ENCODE data around the gene ASAP3. TPM values are rescaled to one million over a fixed set of nuclear protein-coding genes. Genes with fewer than 3 reads are reported as not detected.

ASAP3 gene
- total and polyA plus RNA-seq, 9 of the 15 experiments (the other 6 are each of a cell fraction or from before 2014, with no cell fraction given), result 1.7 to 31.2 (median 17.4) TPM

DNA sequence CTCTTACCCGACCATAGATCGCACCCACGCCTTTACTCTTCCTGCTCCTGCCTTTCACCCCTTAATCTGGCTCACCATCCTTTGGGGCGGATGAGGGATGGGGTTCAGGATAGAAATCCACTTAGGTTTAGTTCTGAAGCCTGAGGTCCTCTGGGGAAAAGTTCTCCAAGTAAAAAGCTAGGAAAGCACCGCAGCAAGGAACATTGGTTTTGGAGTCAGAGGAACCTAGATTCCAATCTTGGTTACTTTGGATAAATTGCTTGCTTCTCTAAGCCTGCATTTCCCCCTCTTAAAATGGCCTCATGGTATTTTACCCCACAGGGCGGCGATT lies 988 bp upstream of the ASAP3 start (continued):
- TF ChIP-seq ELK3 (CRISPR knock-in tag; IDR thresholded peaks at IDR 0.05), result no peak
- TF ChIP-seq TCF3 (CRISPR knock-in tag; IDR thresholded peaks at IDR 0.05), result no peak
- no peak for TF ChIP-seq STAG1 (CRISPR knock-in tag; IDR thresholded peaks at IDR 0.05; ENCODE audit: borderline replicate concordance)
- TF ChIP-seq TARDBP (IDR thresholded peaks at IDR 0.05), result 0 out of 2 replicates have a peak, but pooled peaks have one; percentile 35
- TF ChIP-seq, protein P1, sequence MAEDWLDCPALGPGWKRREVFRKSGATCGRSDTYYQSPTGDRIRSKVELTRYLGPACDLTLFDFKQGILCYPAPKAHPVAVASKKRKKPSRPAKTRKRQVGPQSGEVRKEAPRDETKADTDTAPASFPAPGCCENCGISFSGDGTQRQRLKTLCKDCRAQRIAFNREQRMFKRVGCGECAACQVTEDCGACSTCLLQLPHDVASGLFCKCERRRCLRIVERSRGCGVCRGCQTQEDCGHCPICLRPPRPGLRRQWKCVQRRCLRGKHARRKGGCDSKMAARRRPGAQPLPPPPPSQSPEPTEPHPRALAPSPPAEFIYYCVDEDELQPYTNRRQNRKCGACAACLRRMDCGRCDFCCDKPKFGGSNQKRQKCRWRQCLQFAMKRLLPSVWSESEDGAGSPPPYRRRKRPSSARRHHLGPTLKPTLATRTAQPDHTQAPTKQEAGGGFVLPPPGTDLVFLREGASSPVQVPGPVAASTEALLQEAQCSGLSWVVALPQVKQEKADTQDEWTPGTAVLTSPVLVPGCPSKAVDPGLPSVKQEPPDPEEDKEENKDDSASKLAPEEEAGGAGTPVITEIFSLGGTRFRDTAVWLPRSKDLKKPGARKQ (CRISPR knock-in tag; IDR thresholded peaks at IDR 0.05), result no peak
- TF ChIP-seq HNRNPH1 (optimal IDR thresholded peaks at IDR 0.05; ENCODE audit: low read depth, low read length), result no peak
- no peak for TF ChIP-seq ESRRA (IDR thresholded peaks at IDR 0.05; ENCODE audit: borderline replicate concordance, low read depth)
- TF ChIP-seq SMARCE1 (IDR thresholded peaks at IDR 0.05), result no peak
- TF ChIP-seq BCOR (IDR thresholded peaks at IDR 0.05), result peak; percentile 2; the same call in 1 of the 2 replicates
- no peak for TF ChIP-seq GABPB2 (CRISPR knock-in tag; conservative IDR thresholded peaks at IDR 0.05)
- TF ChIP-seq, protein P2, sequence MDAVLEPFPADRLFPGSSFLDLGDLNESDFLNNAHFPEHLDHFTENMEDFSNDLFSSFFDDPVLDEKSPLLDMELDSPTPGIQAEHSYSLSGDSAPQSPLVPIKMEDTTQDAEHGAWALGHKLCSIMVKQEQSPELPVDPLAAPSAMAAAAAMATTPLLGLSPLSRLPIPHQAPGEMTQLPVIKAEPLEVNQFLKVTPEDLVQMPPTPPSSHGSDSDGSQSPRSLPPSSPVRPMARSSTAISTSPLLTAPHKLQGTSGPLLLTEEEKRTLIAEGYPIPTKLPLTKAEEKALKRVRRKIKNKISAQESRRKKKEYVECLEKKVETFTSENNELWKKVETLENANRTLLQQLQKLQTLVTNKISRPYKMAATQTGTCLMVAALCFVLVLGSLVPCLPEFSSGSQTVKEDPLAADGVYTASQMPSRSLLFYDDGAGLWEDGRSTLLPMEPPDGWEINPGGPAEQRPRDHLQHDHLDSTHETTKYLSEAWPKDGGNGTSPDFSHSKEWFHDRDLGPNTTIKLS (IDR thresholded peaks at IDR 0.05; ENCODE audit: borderline replicate concordance, low read depth), result peak; percentile 26; the same call in 1 of the 2 replicates
- TF ChIP-seq NBN (IDR thresholded peaks at IDR 0.05; ENCODE audit: low read depth), result peak; percentile 10; the same call in 1 of the 2 replicates
- no peak for TF ChIP-seq ZNF253 (CRISPR knock-in tag; conservative IDR thresholded peaks at IDR 0.05)
- TF ChIP-seq KHSRP (IDR thresholded peaks at IDR 0.05), result no peak
- TF ChIP-seq ZNF239 (CRISPR knock-in tag; IDR thresholded peaks at IDR 0.05), result no peak
- TF ChIP-seq ZNF644 (tag; IDR thresholded peaks at IDR 0.05; ENCODE audit: low read depth), result 0 out of 2 replicates have a peak, but pooled peaks have one; percentile 32
- no peak for TF ChIP-seq ZNF124 (CRISPR knock-in tag; IDR thresholded peaks at IDR 0.05)
- TF ChIP-seq PHTF2 (CRISPR knock-in tag; IDR thresholded peaks at IDR 0.05), result no peak
- TF ChIP-seq, protein P3, sequence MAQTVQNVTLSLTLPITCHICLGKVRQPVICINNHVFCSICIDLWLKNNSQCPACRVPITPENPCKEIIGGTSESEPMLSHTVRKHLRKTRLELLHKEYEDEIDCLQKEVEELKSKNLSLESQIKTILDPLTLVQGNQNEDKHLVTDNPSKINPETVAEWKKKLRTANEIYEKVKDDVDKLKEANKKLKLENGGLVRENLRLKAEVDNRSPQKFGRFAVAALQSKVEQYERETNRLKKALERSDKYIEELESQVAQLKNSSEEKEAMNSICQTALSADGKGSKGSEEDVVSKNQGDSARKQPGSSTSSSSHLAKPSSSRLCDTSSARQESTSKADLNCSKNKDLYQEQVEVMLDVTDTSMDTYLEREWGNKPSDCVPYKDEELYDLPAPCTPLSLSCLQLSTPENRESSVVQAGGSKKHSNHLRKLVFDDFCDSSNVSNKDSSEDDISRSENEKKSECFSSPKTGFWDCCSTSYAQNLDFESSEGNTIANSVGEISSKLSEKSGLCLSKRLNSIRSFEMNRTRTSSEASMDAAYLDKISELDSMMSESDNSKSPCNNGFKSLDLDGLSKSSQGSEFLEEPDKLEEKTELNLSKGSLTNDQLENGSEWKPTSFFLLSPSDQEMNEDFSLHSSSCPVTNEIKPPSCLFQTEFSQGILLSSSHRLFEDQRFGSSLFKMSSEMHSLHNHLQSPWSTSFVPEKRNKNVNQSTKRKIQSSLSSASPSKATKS (CRISPR knock-in tag; IDR thresholded peaks at IDR 0.05), result no peak
